ENCODE results near the gene OTOGL.

DNA sequence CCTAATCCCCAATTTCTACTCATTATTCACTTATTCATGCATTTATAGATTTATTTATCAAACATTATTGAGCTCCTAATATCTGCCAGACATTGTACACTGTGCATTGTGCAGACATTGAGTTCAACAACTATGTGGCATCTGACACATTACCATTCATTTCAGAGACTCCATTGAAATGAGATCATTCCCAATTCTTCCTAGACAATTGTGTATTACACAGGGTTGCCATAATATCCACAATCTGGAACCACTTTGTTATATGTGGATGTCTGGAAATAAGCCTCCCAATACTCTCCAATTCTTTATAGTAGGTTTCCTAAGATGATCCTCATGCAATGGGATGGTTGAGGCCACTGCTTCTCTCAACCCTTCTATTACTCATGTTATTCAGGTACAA, 165.0 kb downstream of the OTOGL start:
- TF ChIP-seq, protein P1, sequence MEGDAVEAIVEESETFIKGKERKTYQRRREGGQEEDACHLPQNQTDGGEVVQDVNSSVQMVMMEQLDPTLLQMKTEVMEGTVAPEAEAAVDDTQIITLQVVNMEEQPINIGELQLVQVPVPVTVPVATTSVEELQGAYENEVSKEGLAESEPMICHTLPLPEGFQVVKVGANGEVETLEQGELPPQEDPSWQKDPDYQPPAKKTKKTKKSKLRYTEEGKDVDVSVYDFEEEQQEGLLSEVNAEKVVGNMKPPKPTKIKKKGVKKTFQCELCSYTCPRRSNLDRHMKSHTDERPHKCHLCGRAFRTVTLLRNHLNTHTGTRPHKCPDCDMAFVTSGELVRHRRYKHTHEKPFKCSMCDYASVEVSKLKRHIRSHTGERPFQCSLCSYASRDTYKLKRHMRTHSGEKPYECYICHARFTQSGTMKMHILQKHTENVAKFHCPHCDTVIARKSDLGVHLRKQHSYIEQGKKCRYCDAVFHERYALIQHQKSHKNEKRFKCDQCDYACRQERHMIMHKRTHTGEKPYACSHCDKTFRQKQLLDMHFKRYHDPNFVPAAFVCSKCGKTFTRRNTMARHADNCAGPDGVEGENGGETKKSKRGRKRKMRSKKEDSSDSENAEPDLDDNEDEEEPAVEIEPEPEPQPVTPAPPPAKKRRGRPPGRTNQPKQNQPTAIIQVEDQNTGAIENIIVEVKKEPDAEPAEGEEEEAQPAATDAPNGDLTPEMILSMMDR (IDR thresholded peaks at IDR 0.05): no peak
- no peak for TF ChIP-seq POLR2A (IDR thresholded peaks at IDR 0.05)
